MM.1S (cell line): Measurements from ENCODE around the gene SIGLEC11.
A peak's percentile ranks its signal among the peaks of the same experiment; 100 is the strongest.

Source experiments
- DNase-seq: peaks from one replicate; pipeline ENCODE4 v3.0.0-alpha.2; 2015
- H2AFZ ChIP-seq: fragments of 300-600 bp; sonication (generic); 2 replicates; pipeline ENCODE4 v1.6.0; 2016; ENCODE audit warnings: antibody characterized with exemption, low read length
- H3F3A ChIP-seq: fragments of 300-600 bp; sonication (generic); 2 replicates; pipeline ENCODE4 v1.6.1; 2016; ENCODE audit warnings: mild to moderate bottlenecking, antibody characterized with exemption, low read length, moderate library complexity, mixed read lengths; ENCODE audit not compliant: insufficient read depth
- H3K27ac ChIP-seq: fragments of 300-600 bp; sonication (generic); 2 replicates; pipeline ENCODE4 v1.5.1; 2016; ENCODE audit warnings: mild to moderate bottlenecking, low read length
- H3K27me3 ChIP-seq: fragments of 300-600 bp; sonication (generic); replicated peaks from 2 replicates; pipeline ENCODE4 v1.6.0; 2016; ENCODE audit warnings: low read length; ENCODE audit not compliant: insufficient read depth
- H3K36me3 ChIP-seq: fragments of 300-600 bp; sonication (generic); replicated peaks from 2 replicates; pipeline ENCODE4 v1.6.1; 2016; ENCODE audit warnings: mild to moderate bottlenecking, low read length, mixed read lengths; ENCODE audit not compliant: insufficient read depth
- H3K4me1 ChIP-seq: fragments of 300-600 bp; sonication (generic); 2 replicates; pipeline ENCODE4 v1.6.1; 2016; ENCODE audit warnings: low read length, mixed read lengths
- H3K4me2 ChIP-seq: fragments of 300-600 bp; sonication (generic); 2 replicates; pipeline ENCODE4 v1.6.0; 2016; ENCODE audit warnings: low read depth, low read length
- H3K4me3 ChIP-seq: fragments of 300-600 bp; sonication (generic); 2 replicates; pipeline ENCODE4 v1.5.1; 2016; ENCODE audit warnings: low read length, mixed read lengths
- H3K79me2 ChIP-seq: fragments of 300-600 bp; sonication (generic); 2 replicates; pipeline ENCODE4 v1.6.1; 2016; ENCODE audit warnings: mixed run types, low read length, mixed read lengths
- H3K9ac ChIP-seq: fragments of 300-600 bp; sonication (generic); 2 replicates; pipeline ENCODE4 v1.6.1; 2016; ENCODE audit warnings: low read length, mixed read lengths
- H3K9me2 ChIP-seq: fragments of 300-600 bp; sonication (generic); replicated peaks from 2 replicates; pipeline ENCODE4 v1.6.1; 2016; ENCODE audit warnings: mild to moderate bottlenecking, low read length, mixed read lengths; ENCODE audit not compliant: insufficient read depth
- H3K9me3 ChIP-seq: fragments of 300-600 bp; sonication (generic); replicated peaks from 2 replicates; pipeline ENCODE4 v1.6.1; 2016; ENCODE audit warnings: mild to moderate bottlenecking, low read length, mixed read lengths; ENCODE audit not compliant: insufficient read depth
- H4K20me1 ChIP-seq: fragments of 300-600 bp; sonication (generic); 2 replicates; pipeline ENCODE4 v1.6.1; 2016; ENCODE audit warnings: mild to moderate bottlenecking, low read length, moderate library complexity, mixed read lengths; ENCODE audit not compliant: insufficient read depth
- EZH2 ChIP-seq: fragments of 300-600 bp; sonication (generic); optimal IDR thresholded peaks from 2 replicates; pipeline ENCODE3; 2017; ENCODE audit warnings: low read depth, mild to moderate bottlenecking, antibody characterized with exemption, low read length, mixed read lengths
- EZH2phosphoT487 ChIP-seq: fragments of 300-600 bp; sonication (generic); IDR thresholded peaks from 2 replicates; pipeline ENCODE4 v1.6.1; 2018; ENCODE audit warnings: antibody characterized with exemption, low read length
- TF ChIP-seq, protein P1 (sequence below): fragments of 300-600 bp; sonication (generic); IDR thresholded peaks from 2 replicates; pipeline ENCODE4 v1.5.1; 2016; ENCODE audit warnings: antibody characterized with exemption, low read length, mixed read lengths

The SIGLEC11 gene

DNA sequence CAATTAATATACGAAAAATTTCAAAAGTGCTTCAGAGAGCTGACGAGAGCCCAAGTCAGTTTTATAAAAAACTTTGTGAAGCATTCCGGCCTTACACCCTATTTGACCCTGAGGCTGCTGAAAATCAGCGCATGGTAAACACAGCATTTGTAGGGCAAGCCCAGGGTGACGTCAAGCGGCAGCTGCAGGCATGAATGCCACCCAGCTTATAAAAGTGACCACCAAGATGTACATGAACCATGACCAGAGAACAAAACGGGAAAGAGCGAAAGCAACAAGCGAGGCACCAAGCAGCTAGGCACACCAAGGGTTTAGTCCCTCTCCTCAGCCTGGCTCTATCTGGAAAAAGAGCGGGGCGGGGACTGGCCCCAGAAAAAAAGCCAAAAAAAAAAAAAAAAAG, 6.0 kb downstream of the SIGLEC11 start:
- Histone ChIP-seq H3K27me3 (no peaks in the 10 kb centered on the region), H2AFZ (no peak overlapping the region), H3K36me3 (no peaks in the 10 kb centered on the region), H4K20me1 (no peaks in the 10 kb centered on the region), H3K4me1 (0 out of 2 replicates have a peak, but pooled peaks cover 8% of the 10 kb centered on the region), H3K4me3 (no peak overlapping the region), H3K4me2 (no peak overlapping the region), H3F3A (no peaks in the 10 kb centered on the region), H3K9ac (no peak overlapping the region), H3K9me3 (no peaks in the 10 kb centered on the region), H3K27ac (no peak overlapping the region), H3K79me2 (no peaks in the 10 kb centered on the region), H3K9me2 (no peaks in the 10 kb centered on the region)
- no peak for DNase-seq
- TF ChIP-seq, protein P1, sequence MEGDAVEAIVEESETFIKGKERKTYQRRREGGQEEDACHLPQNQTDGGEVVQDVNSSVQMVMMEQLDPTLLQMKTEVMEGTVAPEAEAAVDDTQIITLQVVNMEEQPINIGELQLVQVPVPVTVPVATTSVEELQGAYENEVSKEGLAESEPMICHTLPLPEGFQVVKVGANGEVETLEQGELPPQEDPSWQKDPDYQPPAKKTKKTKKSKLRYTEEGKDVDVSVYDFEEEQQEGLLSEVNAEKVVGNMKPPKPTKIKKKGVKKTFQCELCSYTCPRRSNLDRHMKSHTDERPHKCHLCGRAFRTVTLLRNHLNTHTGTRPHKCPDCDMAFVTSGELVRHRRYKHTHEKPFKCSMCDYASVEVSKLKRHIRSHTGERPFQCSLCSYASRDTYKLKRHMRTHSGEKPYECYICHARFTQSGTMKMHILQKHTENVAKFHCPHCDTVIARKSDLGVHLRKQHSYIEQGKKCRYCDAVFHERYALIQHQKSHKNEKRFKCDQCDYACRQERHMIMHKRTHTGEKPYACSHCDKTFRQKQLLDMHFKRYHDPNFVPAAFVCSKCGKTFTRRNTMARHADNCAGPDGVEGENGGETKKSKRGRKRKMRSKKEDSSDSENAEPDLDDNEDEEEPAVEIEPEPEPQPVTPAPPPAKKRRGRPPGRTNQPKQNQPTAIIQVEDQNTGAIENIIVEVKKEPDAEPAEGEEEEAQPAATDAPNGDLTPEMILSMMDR, result no peak
- no peak for TF ChIP-seq EZH2
- TF ChIP-seq EZH2phosphoT487, result no peak

DNA sequence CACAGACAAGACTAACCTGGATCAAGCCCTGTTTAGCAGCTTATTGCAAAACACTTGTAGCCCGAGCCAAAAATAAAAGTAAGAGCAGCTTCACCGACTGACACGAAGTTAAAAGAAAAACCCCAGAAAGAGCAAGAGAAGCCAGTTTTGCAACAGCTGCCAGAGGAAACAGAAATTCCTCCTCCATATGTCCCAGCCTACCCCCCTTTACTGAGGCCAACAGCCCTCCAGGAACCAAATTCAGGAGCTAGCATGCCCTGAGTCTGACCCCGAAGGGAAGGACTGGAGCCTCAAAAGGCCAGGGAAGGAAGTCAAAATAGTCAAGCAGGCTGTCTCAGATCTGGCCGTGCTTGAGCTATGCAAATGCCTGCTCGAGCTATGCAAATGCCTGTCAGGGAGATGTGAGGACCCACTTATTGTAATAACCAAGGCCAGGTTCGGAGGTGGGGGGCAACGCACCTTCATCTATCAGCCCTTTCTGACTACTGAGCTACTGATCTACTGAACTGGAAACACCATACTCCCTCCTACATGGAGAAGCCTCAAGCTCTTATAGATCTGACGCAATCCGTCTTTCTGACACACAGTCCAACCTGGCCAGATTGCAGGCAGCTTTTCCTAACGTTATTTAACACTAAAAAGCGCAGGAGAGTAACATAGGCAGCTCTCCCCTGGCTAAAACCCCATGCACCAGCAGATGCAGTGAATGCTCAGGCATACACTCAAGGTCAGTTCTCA, 6.7 kb downstream of the SIGLEC11 start:
- H3K9ac ChIP-seq, result no peak overlapping the region
- 0 out of 2 replicates have a peak, but pooled peaks cover 8% of the 10 kb centered on the region for H3K4me1 ChIP-seq

DNA sequence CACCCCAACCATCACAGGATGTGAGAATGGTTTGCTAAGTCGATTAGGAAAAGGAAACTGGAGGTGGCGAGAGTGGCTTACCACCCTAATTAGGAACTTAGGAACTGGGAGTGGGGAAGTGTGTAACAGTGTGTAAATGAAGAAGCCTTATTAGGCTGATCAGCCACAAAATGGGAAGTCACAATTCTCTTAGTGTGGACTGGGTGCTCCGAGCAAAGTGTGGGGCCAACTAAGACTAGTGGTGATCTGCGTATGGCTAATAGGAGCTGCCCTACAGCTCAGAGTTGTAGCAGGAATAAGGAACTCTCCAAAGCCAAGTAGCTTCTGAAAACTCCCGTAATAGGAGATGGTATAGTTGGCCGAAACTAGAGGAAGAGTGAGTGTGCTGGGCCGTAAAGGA, 7.6 kb downstream of the SIGLEC11 start:
- no peaks in the 10 kb centered on the region for H3K79me2 ChIP-seq
- no peak overlapping the region for H3K27ac ChIP-seq
- H4K20me1 ChIP-seq, result no peaks in the 10 kb centered on the region
- H2AFZ ChIP-seq, result no peak overlapping the region
- no peak overlapping the region for H3K9ac ChIP-seq
- H3F3A ChIP-seq, result no peaks in the 10 kb centered on the region
- TF ChIP-seq EZH2, result no peak
- no peaks in the 10 kb centered on the region for H3K36me3 ChIP-seq
- 0 out of 2 replicates have a peak, but pooled peaks cover 8% of the 10 kb centered on the region for H3K4me1 ChIP-seq
- no peak overlapping the region for H3K4me3 ChIP-seq
- H3K9me2 ChIP-seq, result no peaks in the 10 kb centered on the region
- DNase-seq, result no peak
- no peaks in the 10 kb centered on the region for H3K9me3 ChIP-seq
- no peak overlapping the region; the same call in 1 of the 2 replicates for H3K4me2 ChIP-seq
- H3K27me3 ChIP-seq, result no peaks in the 10 kb centered on the region

More for the DNA sequence above, 6.7 kb downstream of the SIGLEC11 start:
- no peaks in the 10 kb centered on the region for H3K36me3 ChIP-seq
- no peak overlapping the region for H2AFZ ChIP-seq
- H3K27ac ChIP-seq, result no peak overlapping the region
- no peaks in the 10 kb centered on the region for H3K27me3 ChIP-seq
- no peaks in the 10 kb centered on the region for H3K9me2 ChIP-seq
- no peaks in the 10 kb centered on the region for H4K20me1 ChIP-seq
- no peaks in the 10 kb centered on the region for H3K9me3 ChIP-seq
- no peaks in the 10 kb centered on the region for H3K79me2 ChIP-seq
- no peak overlapping the region for H3K4me3 ChIP-seq
- TF ChIP-seq EZH2phosphoT487, result no peak
- no peak for TF ChIP-seq EZH2
- TF ChIP-seq, protein P1, result no peak
- H3F3A ChIP-seq, result no peaks in the 10 kb centered on the region
- H3K4me2 ChIP-seq, result peak overlapping the region; percentile 25; the same call in 1 of the 2 replicates
- no peak for DNase-seq

DNA sequence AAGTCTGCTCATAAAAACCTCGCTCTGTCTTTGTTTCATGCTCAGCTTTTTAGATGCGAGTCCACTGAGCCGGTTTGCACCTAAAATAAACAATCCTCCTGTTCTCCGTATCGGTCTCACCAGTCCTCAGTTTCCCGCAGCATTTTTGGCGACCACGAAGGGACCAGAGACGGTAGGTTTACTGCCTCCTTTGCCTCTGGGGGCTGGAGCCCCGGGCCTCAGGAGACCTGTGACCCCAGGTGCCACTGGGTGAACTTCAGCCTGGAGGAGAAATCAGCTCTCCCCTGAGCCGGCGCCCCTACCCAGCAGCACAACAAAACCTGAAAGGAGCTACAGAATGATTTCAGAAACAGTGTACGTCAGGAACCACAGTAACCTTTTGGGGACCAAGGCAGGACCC, 8.1 kb downstream of the SIGLEC11 start:
- H3K4me2 ChIP-seq, result no peak overlapping the region
- H2AFZ ChIP-seq, result no peak overlapping the region
- H3K4me3 ChIP-seq, result no peak overlapping the region
- no peaks in the 10 kb centered on the region for H3K27me3 ChIP-seq
- H3K27ac ChIP-seq, result no peak overlapping the region
- H3K9me3 ChIP-seq, result no peaks in the 10 kb centered on the region
- H3K9ac ChIP-seq, result no peak overlapping the region
- no peaks in the 10 kb centered on the region for H3K79me2 ChIP-seq
- no peaks in the 10 kb centered on the region for H4K20me1 ChIP-seq
- no peak for TF ChIP-seq EZH2
- TF ChIP-seq, protein P1, result no peak
- TF ChIP-seq EZH2phosphoT487, result no peak
- no peaks in the 10 kb centered on the region for H3K36me3 ChIP-seq
- no peak for DNase-seq
- 0 out of 2 replicates have a peak, but pooled peaks cover 8% of the 10 kb centered on the region for H3K4me1 ChIP-seq
- H3F3A ChIP-seq, result no peaks in the 10 kb centered on the region
- no peaks in the 10 kb centered on the region for H3K9me2 ChIP-seq
